K562 (cell line): ENCODE data around the gene PTPN11. TPM values are rescaled to one million over a fixed set of nuclear protein-coding genes. Genes with fewer than 3 reads are reported as not detected.
A peak's percentile ranks its signal among the peaks of the same experiment; 100 is the strongest.
"Not testable (repeated sequence)": the region's sequence is repeated elsewhere in the genome, so short reads cannot be mapped to it uniquely, and the experiment has no call there.

Experiments used
- ATAC-seq: fragments of 200-7000 bp; cut with Tn5 transposase; 3 replicates; pipeline ENCODE4 v1.9.1; 2020; ENCODE audit warnings: moderate library complexity
- BruUV-seq: library from RNA; stranded (reverse); fragments of 400-500 nt; replicated peaks from 2 replicates; lab custom pipeline; 2021; lab: Mats Ljungman, UMichigan
- CTCF ChIA-PET: fragments of 300-600 bp; formaldehyde crosslinking; extraction: SDS; loops from one replicate; lab custom pipeline; 2021; ENCODE audit warnings: low intra/inter-chr PET ratio; lab: Yijun Ruan, JAX
- POLR2A ChIA-PET: fragments of 300-600, 350-650 bp; sonication (Branson Sonifier 250); formaldehyde crosslinking; extraction: SDS; loops from one replicate; lab custom pipeline; 2021; ENCODE audit warnings: antibody characterized with exemption, inconsistent platforms; lab: Yijun Ruan, JAX
- DNase-seq, 4 experiments: peaks; one replicate each; pipeline versions ENCODE4 v3.0.0 to v3.0.0-alpha.2; 2011 to 2018; ENCODE audit warnings: low spot score in 3 of 4, mixed read lengths in 3 of 4; ENCODE audit errors: extremely low read depth in 1 of 4
- FAIRE-seq: peaks from 2 replicates; lab custom pipeline; 2011; peaks lifted over from hg19 to GRCh38; lab: Jason Lieb, UNC
- H2AFZ ChIP-seq: 2 replicates; pipeline ENCODE4 v1.6.0; 2011; ENCODE audit warnings: low read depth, low read length, control low read depth, inconsistent platforms
- H3K27ac ChIP-seq: fragments of 200-600 bp; 3 replicates; pipeline ENCODE4 v1.8.0; 2011; ENCODE audit warnings: low read depth, mild to moderate bottlenecking, control low read depth, inconsistent platforms, low read length, moderate library complexity, mixed read lengths; ENCODE audit errors: extremely low read depth
- H3K27me3 ChIP-seq, 2 experiments: fragments of 300-600 bp in 1 of 2; 2 replicates in 1 of 2; 3 replicates in 1 of 2; pipeline versions ENCODE4 v1.6.0 to v1.8.0; 2011; ENCODE audit warnings: inconsistent platforms in 2 of 2, low read length in 2 of 2, mild to moderate bottlenecking in 1 of 2, mixed read lengths in 1 of 2, moderate library complexity in 1 of 2; ENCODE audit not compliant: control insufficient read depth in 2 of 2, insufficient read depth in 2 of 2
- H3K36me3 ChIP-seq: fragments of 300-600 bp; 3 replicates; pipeline ENCODE4 v1.8.0; 2011; ENCODE audit warnings: mild to moderate bottlenecking, low read length, inconsistent platforms; ENCODE audit not compliant: control insufficient read depth, insufficient read depth
- H3K4me1 ChIP-seq, 2 experiments: fragments of 200-600 bp in 1 of 2; replicated peaks in 1 of 2; 2 replicates in 1 of 2; 3 replicates in 1 of 2; pipeline versions ENCODE4 v1.5.1 to v1.8.0; 2011; ENCODE audit warnings: inconsistent platforms in 2 of 2, low read length in 2 of 2, mild to moderate bottlenecking in 1 of 2, mixed read lengths in 1 of 2, moderate library complexity in 1 of 2; ENCODE audit not compliant: control insufficient read depth in 2 of 2, insufficient read depth in 2 of 2
- H3K4me2 ChIP-seq: 2 replicates; pipeline ENCODE4 v1.6.1; 2011; ENCODE audit warnings: low read length, control low read depth, inconsistent platforms, mixed read lengths; ENCODE audit not compliant: insufficient read depth
- H3K4me3 ChIP-seq: fragments of 200-600 bp; sonication (generic), shearing (Covaris generic); 2 replicates; pipeline ENCODE4 v1.5.1; 2016; ENCODE audit warnings: control low read depth, inconsistent platforms
- H3K79me2 ChIP-seq: fragments of 200-600 bp; 3 replicates; pipeline ENCODE4 v1.8.0; 2011; ENCODE audit warnings: low read length, inconsistent platforms; ENCODE audit not compliant: control insufficient read depth, insufficient read depth
- H3K9ac ChIP-seq, 2 experiments: 2 replicates each; pipeline versions ENCODE4 v1.6.0 to v1.6.1; 2011; ENCODE audit warnings: low read depth in 2 of 2, low read length in 2 of 2, control low read depth in 1 of 2, inconsistent platforms in 1 of 2, mild to moderate bottlenecking in 1 of 2, mixed read lengths in 1 of 2; ENCODE audit not compliant: insufficient read depth in 1 of 2
- H3K9me1 ChIP-seq: one replicate; pipeline ENCODE4 v1.6.0; 2011; ENCODE audit warnings: inconsistent platforms, mild to moderate bottlenecking, low read length, moderate library complexity; ENCODE audit not compliant: control insufficient read depth, insufficient read depth
- H3K9me3 ChIP-seq: replicated peaks from 2 replicates; pipeline ENCODE4 v1.5.1; 2011; ENCODE audit warnings: low read depth, low read length, inconsistent platforms; ENCODE audit not compliant: control insufficient read depth, insufficient read depth
- H4K20me1 ChIP-seq: replicated peaks from 2 replicates; pipeline ENCODE4 v1.6.1; 2011; ENCODE audit warnings: low read length, inconsistent platforms, mixed read lengths; ENCODE audit not compliant: control insufficient read depth, insufficient read depth
- HMBOX1 ChIP-seq: sonication (generic); IDR thresholded peaks from 2 replicates; pipeline ENCODE4 v1.6.1; 2016
- NKRF ChIP-seq: fragments of 450-650 bp; IDR thresholded peaks from 2 replicates; pipeline ENCODE4 v1.6.1; 2016; ENCODE audit warnings: borderline replicate concordance
- RBM25 ChIP-seq: fragments of 200-400 bp; formaldehyde crosslinking; IDR thresholded peaks from 2 replicates; pipeline ENCODE4 v1.6.1; 2018; ENCODE audit warnings: low read length, low read depth, moderate library complexity; ENCODE audit not compliant: severe bottlenecking
- ZNF121 ChIP-seq: sonication (generic); formaldehyde crosslinking; conservative IDR thresholded peaks from 2 replicates; pipeline ENCODE4 v1.8.0; 2022; ENCODE audit warnings: missing genetic modification reagents
- WGBS: fragments of 100-300 bp; shearing (Covaris generic); methylation state at CpG from one replicate; pipeline ENCODE4 v1.1.6; 2016; ENCODE audit warnings: low coverage, mixed read lengths; ENCODE audit not compliant: insufficient coverage; ENCODE audit errors: missing lambda C conversion rate; 5-methylcytosine and 5-hydroxymethylcytosine counted together
- in situ Hi-C: fragments of 300-500 bp; cut with MboI; formaldehyde crosslinking; loops from 4 replicates; pipeline ENCODE4 v1.15.0; 2018; ENCODE audit warnings: inconsistent platforms, mixed read lengths
- intact Hi-C: fragments of 100-400 bp; cut with micrococcal nuclease; formaldehyde crosslinking; loops from 2 replicates; pipeline ENCODE4 v1.14.2; 2022
- polyA plus RNA-seq, 8 experiments: library from polyadenylated mRNA; depleted of rRNA in 4 of 8; stranded (reverse) in 5 of 8; unstranded in 3 of 8; fragments of >200 nt; fragmentation: Nextera tagmentation in 2 of 8; fragmentation: Illumina TruSeq in 1 of 8; extraction: Ambion mirVana in 2 of 8; extraction: Trizol in 1 of 8; gene quantifications; 2 replicates each; pipeline versions ENCODE4 v1.2.1 to v1.2.3, GENCODE V29; 2011 to 2014; ENCODE audit warnings: inconsistent platforms in 1 of 8, missing spikeins in 1 of 8
- total RNA-seq, 7 experiments: library from RNA; depleted of rRNA in 6 of 7; stranded (reverse); fragments of >200 nt in 6 of 7; fragmentation: Illumina TruSeq in 2 of 7; extraction: Trizol in 2 of 7; gene quantifications; 2 replicates each; pipeline versions ENCODE4 v1.2.1 to v1.2.3, GENCODE V29; 2011 to 2021; ENCODE audit warnings: low replicate concordance in 1 of 7

The PTPN11 gene
- total and polyA plus RNA-seq, 9 of the 15 experiments (the other 6 are each of a cell fraction or from before 2014, with no cell fraction given): 22.5 to 126 (median 79.7) TPM

GRCh38 chr12:112389228-112389627 is 29.5 kb upstream of the PTPN11 start:
- WGBS: 43% methylated on average over 2 of the region's 4 CpGs
- CTCF ChIA-PET: no interaction called here
- BruUV-seq: no TSS peak
- H3K4me3 ChIP-seq: no peak overlapping the region
- no peak overlapping the region for H3K27ac ChIP-seq
- no peak for ATAC-seq
- in situ Hi-C loops (loop anchor here (5.0 kb wide), 1 partner anchor 192 kb away; no protein-coding TSS in a partner anchor), intact Hi-C loops (loop anchor here (10.0 kb wide), 2 partner anchors 274 to 374 kb away; partner anchors contain the start of genes ERP29 and TMEM116)
- no peak overlapping the region for H3K4me2 ChIP-seq
- H4K20me1 ChIP-seq: no peaks in the 10 kb centered on the region
- TF ChIP-seq ZNF121: peak; percentile 77
- no peak for TF ChIP-seq NKRF
- TF ChIP-seq RBM25: peak; percentile 25
- no peak for TF ChIP-seq HMBOX1
- H3K4me1 ChIP-seq: peaks cover 12 to 14% of the 10 kb centered on the region in 2 experiments
- no peaks in the 10 kb centered on the region for H3K27me3 ChIP-seq
- H2AFZ ChIP-seq: no peak overlapping the region
- no peaks in the 10 kb centered on the region for H3K36me3 ChIP-seq
- H3K9me1 ChIP-seq: peaks cover 3% of the 10 kb centered on the region
- DNase-seq: no peak
- H3K9me3 ChIP-seq: no peaks in the 10 kb centered on the region
- no peak overlapping the region for H3K9ac ChIP-seq
- H3K79me2 ChIP-seq: no peaks in the 10 kb centered on the region
- no peak for FAIRE-seq
- POLR2A ChIA-PET: no interaction called here

GRCh38 chr12:112389922-112390654 is 28.7 kb upstream of the PTPN11 start:
- H3K4me3 ChIP-seq, DNase-seq, H3K4me2 ChIP-seq, POLR2A ChIA-PET, H3K36me3 ChIP-seq, H3K9me3 ChIP-seq, ATAC-seq, H3K79me2 ChIP-seq, FAIRE-seq, H2AFZ ChIP-seq, BruUV-seq, CTCF ChIA-PET, H3K27ac ChIP-seq, H3K9me1 ChIP-seq, H3K9ac ChIP-seq, H4K20me1 ChIP-seq, H3K27me3 ChIP-seq: not testable (repeated sequence)
- intact Hi-C loops: loop anchor here (10.0 kb wide), 2 partner anchors 275 to 375 kb away; partner anchors contain the start of genes ERP29 and TMEM116
- WGBS: 10% methylated on average over 2 of the region's 4 CpGs
- peaks cover 12 to 14% of the 10 kb centered on the region in 2 experiments for H3K4me1 ChIP-seq
- in situ Hi-C loops: loop anchor here (5.0 kb wide), 1 partner anchor 193 kb away; no protein-coding TSS in a partner anchor
